Hippocampal formation (tissue), 2 donors: ENCODE data around the gene PTPRD.

ENCODE experiments used
- DNase-seq, 2 donors: peaks; one replicate each; lab custom pipeline; 2025; lab: John Stamatoyannopoulos, UW

PTPRD gene

DNA sequence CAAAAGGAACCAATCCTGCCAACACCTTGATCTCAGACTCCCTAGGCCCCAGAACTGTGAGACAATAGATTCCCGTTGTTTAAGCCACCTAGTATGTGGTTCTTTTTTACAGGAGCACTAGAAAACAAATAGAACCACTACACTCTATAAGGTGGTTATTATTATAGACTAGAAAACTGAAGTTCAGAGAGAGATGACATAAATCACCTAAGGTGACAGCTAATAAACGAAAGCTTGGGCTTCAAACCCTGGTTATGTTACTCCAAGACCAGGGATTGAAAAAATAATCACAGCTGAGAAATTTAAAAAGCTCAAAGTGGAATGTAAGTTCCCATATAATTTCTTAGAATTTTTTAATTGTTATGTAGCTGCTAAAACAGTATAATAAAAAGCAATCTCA lies 2097.1 kb downstream of the PTPRD start:
- DNase-seq = no peak

DNA sequence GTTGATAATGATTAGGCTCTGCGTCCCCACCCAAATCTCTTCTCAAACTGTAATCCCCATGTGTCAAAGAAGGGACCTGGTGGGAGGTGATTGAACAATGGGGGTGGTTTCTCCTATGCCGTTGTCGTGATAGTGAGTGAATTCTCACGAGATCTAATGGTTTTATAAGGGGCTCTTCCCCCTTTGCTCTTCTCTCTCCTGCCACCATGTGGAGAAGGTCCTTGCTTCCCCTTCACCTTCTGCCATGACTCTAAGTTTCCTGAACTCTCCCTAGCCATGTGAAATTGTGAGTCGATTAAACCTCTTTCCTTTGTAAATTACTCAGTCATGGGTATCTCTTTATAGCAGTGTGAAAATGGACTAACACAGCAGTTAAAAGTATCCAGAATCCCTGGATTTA lies 2098.0 kb downstream of the PTPRD start:
- no peak for DNase-seq

- DNase-seq = no peak
Measured at GRCh38 chr9:8508671-8509290, 2104.0 kb downstream of the PTPRD start.

- no peak for DNase-seq
Measured at GRCh38 chr9:8494571-8494970, 2118.2 kb downstream of the PTPRD start.

- DNase-seq = no peak
Measured at GRCh38 chr9:8492679-8493078, 2120.1 kb downstream of the PTPRD start.

DNA sequence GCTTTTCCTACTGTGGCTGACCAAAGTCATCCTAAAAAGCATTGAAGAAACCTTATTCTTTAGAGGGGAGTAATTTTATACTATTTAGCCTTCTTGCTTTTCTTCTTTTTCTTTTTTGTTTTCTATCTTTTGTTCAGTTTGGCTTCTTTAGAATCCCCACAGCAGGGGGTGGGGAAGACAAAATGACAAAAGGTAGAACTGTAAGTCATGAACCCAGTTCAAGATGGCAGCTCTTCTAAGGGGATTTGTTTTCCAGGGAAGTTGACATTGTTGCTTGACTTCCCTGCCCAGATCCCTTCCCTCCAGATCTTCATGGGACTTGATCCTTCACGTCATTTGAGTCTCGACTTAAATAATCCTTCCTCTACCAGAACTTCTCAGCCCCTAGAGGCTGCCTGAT lies 2120.8 kb downstream of the PTPRD start:
- DNase-seq = no peak

DNA sequence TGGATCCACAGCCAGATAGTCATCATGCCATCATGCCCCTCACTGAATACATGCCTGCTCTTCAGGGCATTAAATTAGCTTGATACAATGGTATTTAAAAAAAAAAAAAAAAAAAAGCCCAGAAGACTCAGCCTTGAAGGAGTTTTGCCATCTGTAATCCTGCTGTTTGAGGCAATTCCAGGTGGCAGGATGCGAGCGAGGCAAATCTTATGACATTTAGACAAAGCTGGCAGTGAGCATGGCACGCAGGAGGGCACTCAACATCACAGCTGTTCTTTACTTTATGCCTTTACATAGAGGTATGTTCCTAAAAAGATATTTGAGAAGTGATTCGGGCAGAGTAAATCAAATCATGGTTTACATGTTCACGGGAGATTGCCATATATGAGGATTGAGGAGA lies 2121.2 kb downstream of the PTPRD start:
- DNase-seq = no peak

- no peak for DNase-seq
Measured at GRCh38 chr9:8489835-8490234, 2123.0 kb downstream of the PTPRD start.

DNA sequence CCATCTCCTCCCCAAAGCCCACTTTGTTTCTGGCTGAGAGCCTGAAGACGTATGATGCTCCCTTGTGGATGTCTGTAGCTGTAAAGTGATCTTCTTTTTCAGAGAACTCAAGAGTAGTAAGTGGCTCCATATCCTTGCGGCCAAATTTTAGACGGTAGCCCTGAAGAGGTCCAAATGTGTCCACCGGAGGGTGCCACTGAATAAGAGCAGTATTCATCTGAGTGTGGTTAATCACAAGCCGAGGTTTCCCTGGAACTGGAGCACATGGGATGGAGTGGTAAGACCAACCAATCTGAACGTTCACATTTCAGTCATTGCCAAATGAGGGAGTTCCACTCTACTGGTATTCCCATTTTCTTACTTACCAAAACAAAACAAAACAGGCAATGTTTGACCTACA lies 2126.7 kb downstream of the PTPRD start:
- peak in 1 of 2 donors; percentile 16 for DNase-seq

DNA sequence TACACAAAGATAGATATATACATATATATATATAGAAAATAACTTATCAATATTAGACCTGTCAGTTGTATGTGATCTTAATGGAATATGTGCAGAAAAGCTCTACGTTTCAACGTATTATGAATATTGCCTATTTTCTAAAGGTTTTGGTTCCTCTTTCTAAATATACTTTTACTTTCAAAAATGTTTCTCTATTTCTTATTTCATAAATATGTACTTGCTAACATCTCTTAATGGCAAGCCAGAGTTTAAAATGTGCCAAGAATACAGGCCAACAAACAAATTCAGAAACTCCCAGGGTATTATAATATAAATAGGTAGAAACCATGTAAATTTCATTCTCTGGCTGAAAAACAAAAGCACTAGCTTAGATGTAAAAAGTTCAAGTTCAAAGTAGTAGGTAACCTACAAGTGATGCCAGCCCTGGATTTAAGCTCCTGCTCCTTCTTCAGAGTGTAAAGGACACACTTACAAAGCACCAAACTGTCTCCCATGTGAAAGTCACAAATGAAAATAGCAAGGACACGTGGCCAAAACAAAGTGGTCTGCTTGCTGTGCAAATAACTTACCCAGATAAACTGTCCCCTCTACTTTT lies 2128.1 kb downstream of the PTPRD start:
- no peak for DNase-seq

- DNase-seq = no peak
Measured at GRCh38 chr9:8477450-8477849, 2135.4 kb downstream of the PTPRD start.

DNA sequence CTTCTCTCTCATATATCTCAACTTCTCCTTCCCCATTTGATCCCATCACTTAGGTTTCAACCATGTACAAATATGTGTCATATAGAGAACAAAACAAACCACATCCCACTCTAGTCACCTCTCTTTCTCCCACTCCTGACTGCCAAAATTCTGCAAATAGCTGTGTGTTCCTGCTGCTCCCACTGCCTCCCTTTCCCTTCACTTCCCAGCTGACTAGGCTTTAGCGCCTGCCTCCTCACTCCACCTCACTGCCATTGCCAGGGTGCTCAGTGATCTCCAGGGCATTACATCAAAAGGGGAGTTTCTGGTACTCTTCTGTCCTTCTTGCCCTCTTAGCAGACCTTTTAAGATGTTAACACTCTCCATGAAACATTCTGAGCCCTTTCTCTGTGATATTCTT lies 2137.9 kb downstream of the PTPRD start:
- no peak for DNase-seq

- DNase-seq = no peak
Measured at GRCh38 chr9:8473244-8474020, 2139.4 kb downstream of the PTPRD start.

GRCh38 chr9:8468045-8468637 lies 2144.7 kb downstream of the PTPRD start:
- no peak for DNase-seq

DNA sequence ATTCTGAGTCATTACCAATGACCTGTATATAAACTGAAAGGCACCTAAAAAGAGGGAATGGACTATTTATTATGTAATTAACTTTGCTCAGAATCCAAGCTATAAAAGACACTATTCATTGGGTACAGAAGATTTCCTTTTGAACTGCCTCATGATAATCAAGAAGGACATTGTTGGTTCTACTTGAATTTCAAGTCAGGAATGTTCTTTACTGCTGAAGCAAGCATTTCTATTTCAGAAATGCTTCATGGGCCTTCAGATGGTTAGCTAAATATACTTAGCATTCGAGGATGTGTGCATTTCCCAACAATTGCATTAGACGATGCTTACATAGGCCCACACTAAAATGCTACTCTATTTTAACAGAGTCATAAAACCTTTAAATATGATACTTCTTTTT lies 2155.0 kb downstream of the PTPRD start:
- DNase-seq = peak in 1 of 2 donors; percentile 29

GRCh38 chr9:8457055-8457454 lies 2155.7 kb downstream of the PTPRD start:
- no peak for DNase-seq

GRCh38 chr9:8456344-8456743 lies 2156.5 kb downstream of the PTPRD start:
- no peak for DNase-seq

- DNase-seq = no peak
Measured at GRCh38 chr9:8450810-8451545, 2161.8 kb downstream of the PTPRD start.

DNA sequence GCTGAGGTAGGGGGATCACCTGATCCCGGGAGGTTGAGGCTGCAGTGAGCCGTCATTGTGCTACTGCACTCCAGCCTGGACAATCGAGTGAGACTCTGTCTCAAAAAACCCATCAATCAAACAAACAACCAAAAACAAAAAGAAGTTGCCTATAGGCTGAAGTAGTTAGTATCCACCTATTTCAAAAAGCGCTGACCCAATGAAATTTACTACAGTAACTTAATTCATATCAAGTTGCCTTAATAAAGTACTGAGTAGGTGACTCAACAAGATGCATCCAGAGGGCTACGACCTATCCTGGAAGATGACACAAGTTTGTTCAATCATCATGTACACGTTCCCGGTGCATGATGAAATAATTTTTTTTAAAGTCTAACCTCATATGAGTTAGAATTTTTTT lies 2164.6 kb downstream of the PTPRD start:
- DNase-seq = no peak

- no peak for DNase-seq
Measured at GRCh38 chr9:8447601-8448000, 2165.2 kb downstream of the PTPRD start.

DNA sequence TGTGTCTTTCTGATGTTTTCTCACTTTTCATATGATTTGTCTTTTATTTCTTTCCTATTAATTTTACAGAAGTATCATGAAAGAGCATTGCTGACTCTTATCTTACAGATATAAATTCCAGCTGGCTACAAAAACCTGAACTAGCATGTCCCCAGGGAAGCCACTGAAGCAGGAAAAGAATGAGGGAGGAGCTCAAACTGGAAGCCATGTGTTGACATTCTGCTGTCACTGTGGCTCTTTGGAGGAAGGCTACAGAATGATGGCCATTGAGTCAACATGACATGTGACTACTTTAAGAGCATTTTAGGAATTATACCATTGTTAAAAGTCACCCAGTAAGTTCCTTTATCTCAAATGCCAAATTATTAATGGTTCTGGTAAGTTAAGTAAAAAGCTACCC lies 2174.9 kb downstream of the PTPRD start:
- DNase-seq = no peak

DNA sequence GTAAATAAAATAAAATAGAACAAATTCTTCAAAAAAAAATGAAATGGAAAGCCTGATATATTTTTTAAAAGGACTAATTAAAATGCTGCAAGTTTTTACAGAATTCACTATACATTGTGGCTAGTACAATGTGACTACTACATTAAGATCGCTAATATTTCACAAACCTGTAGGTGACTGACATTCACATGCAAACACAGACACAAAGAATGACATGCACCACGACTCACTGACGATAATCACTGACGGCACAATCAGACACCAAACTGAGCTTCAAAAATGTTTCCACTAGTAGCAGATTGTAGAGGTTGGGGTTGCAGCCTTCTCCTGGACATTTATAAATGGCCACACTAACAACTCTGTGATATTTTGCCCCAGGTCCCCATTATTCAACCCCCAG lies 2175.5 kb downstream of the PTPRD start:
- no peak for DNase-seq
